HCT116 (cell line): ENCODE results near the gene ABR. TPM values are rescaled to one million over a fixed set of nuclear protein-coding genes. Genes with fewer than 3 reads are reported as not detected.

Source experiments
- ATAC-seq: fragments of 200-7000 bp; cut with Tn5 transposase; 2 replicates; pipeline ENCODE4 v1.9.1; 2020; ENCODE audit warnings: mild to moderate bottlenecking, moderate library complexity
- BruUV-seq: library from RNA; stranded (reverse); fragments of 400-500 nt; replicated peaks from 2 replicates; lab custom pipeline; 2021; lab: Mats Ljungman, UMichigan
- CTCF ChIA-PET: fragments of 300-600 bp; sonication (Branson Sonifier 250); formaldehyde crosslinking; loops from one replicate; lab custom pipeline; 2021; ENCODE audit warnings: antibody characterized with exemption; lab: Charles Lee
- POLR2A ChIA-PET: fragments of 300-600, 350-600 bp; sonication (Branson Sonifier 250); formaldehyde crosslinking; loops from one replicate; lab custom pipeline; 2021; ENCODE audit warnings: antibody characterized with exemption; lab: Charles Lee
- RAD21 ChIA-PET, 2 experiments: fragments of 300-600 bp; sonication (Branson Sonifier 250); formaldehyde crosslinking; loops; one replicate each; lab custom pipeline; 2023; ENCODE audit warnings: low total read pairs in 2 of 2; ENCODE audit not compliant: uncharacterized antibody in 2 of 2, unreplicated experiment in 2 of 2, low non-redundant PET in 1 of 2; lab: Charles Lee
- DNase-seq: peaks from one replicate; pipeline ENCODE4 v3.0.0-alpha.2; 2010; ENCODE audit warnings: low read depth, low spot score
- H2AFZ ChIP-seq: fragments of 200-600 bp; shearing (Covaris generic), sonication (generic); 2 replicates; pipeline ENCODE4 v1.6.1; 2017; ENCODE audit warnings: low read depth, mixed run types, mixed read lengths, antibody characterized with exemption, low read length; ENCODE audit not compliant: poor library complexity, severe bottlenecking
- H3K27ac ChIP-seq: 2 replicates; pipeline ENCODE4 v1.5.1; 2012; ENCODE audit warnings: low read depth, low read length
- H3K27me3 ChIP-seq: fragments of 200-600 bp; sonication (generic); 2 replicates; pipeline ENCODE4 v1.6.1; 2016; ENCODE audit warnings: mixed run types, low read length, mixed read lengths; ENCODE audit not compliant: insufficient read depth
- H3K36me3 ChIP-seq, 2 experiments: fragments of 200-500 bp in 1 of 2; fragments of 200-600 bp in 1 of 2; sonication (Bioruptor generic) in 1 of 2; sonication (generic) in 1 of 2; 2 replicates each; pipeline versions ENCODE4 v1.5.1 to v1.6.1; 2014 to 2016; ENCODE audit warnings: low read length in 2 of 2, inconsistent platforms in 1 of 2, mixed read lengths in 1 of 2, mixed run types in 1 of 2; ENCODE audit not compliant: insufficient read depth in 2 of 2, control insufficient read depth in 1 of 2
- H3K4me1 ChIP-seq, 2 experiments: fragments of 200-600 bp in 1 of 2; sonication (generic) in 1 of 2; 2 replicates each; pipeline versions ENCODE4 v1.5.1 to v1.6.1; 2012 to 2017; ENCODE audit warnings: low read length in 2 of 2, inconsistent platforms in 1 of 2, mild to moderate bottlenecking in 1 of 2, mixed read lengths in 1 of 2, mixed run types in 1 of 2, moderate library complexity in 1 of 2; ENCODE audit not compliant: insufficient read depth in 2 of 2, control insufficient read depth in 1 of 2
- H3K4me2 ChIP-seq: fragments of 200-600 bp; sonication (generic); 2 replicates; pipeline ENCODE4 v1.6.1; 2017; ENCODE audit warnings: mixed run types, low read length, mixed read lengths
- H3K4me3 ChIP-seq, 2 experiments: fragments of 200-600 bp in 1 of 2; sonication (generic) in 1 of 2; replicated peaks in 1 of 2; 2 replicates each; pipeline ENCODE4 v1.5.1; 2011 to 2016; ENCODE audit warnings: low read length in 2 of 2, control low read depth in 1 of 2, low read depth in 1 of 2, mild to moderate bottlenecking in 1 of 2, mixed read lengths in 1 of 2, mixed run types in 1 of 2
- H3K79me2 ChIP-seq: fragments of 200-600 bp; sonication (generic); 2 replicates; pipeline ENCODE4 v1.6.1; 2017; ENCODE audit warnings: mild to moderate bottlenecking, mixed run types, low read length, moderate library complexity, mixed read lengths; ENCODE audit not compliant: insufficient read depth
- H3K9ac ChIP-seq: fragments of 200-600 bp; sonication (generic); 2 replicates; pipeline ENCODE4 v1.6.1; 2016; ENCODE audit warnings: low read length, mixed read lengths
- H3K9me2 ChIP-seq: fragments of 200-600 bp; sonication (generic), shearing (Covaris generic); 2 replicates; pipeline ENCODE4 v1.6.1; 2017; ENCODE audit warnings: mixed run types, mild to moderate bottlenecking, moderate library complexity; ENCODE audit not compliant: insufficient read depth
- H3K9me3 ChIP-seq, 2 experiments: fragments of 200-500 bp in 1 of 2; fragments of 200-600 bp in 1 of 2; sonication (Bioruptor generic) in 1 of 2; sonication (generic) in 1 of 2; 2 replicates each; pipeline ENCODE4 v1.6.1; 2014 to 2017; ENCODE audit warnings: low read length in 2 of 2, mixed read lengths in 2 of 2, inconsistent platforms in 1 of 2, low read depth in 1 of 2, mild to moderate bottlenecking in 1 of 2, mixed run types in 1 of 2, moderate library complexity in 1 of 2; ENCODE audit not compliant: control insufficient read depth in 1 of 2, insufficient read depth in 1 of 2
- H4K20me1 ChIP-seq: fragments of 200-600 bp; sonication (generic), shearing (Covaris generic); 2 replicates; pipeline ENCODE4 v1.6.1; 2017; ENCODE audit warnings: mixed run types, mild to moderate bottlenecking, moderate library complexity; ENCODE audit not compliant: insufficient read depth
- ATF3 ChIP-seq: IDR thresholded peaks from 2 replicates; pipeline ENCODE4 v1.6.1; 2012
- CBX3 ChIP-seq: IDR thresholded peaks from 2 replicates; pipeline ENCODE4 v1.6.1; 2012; ENCODE audit warnings: low read depth
- CEBPB ChIP-seq: IDR thresholded peaks from 2 replicates; pipeline ENCODE4 v1.6.1; 2012; ENCODE audit warnings: low read depth
- CTCF ChIP-seq, 3 experiments: fragments of 200-600 bp in 1 of 3; sonication (generic) in 1 of 3; IDR thresholded peaks in 2 of 3; conservative IDR thresholded peaks in 1 of 3; 2 replicates each; pipeline ENCODE4 v1.5.1; 2012 to 2017; ENCODE audit warnings: low read depth in 2 of 3, low read length in 2 of 3, antibody characterized with exemption in 1 of 3, borderline replicate concordance in 1 of 3, control low read depth in 1 of 3, mild to moderate bottlenecking in 1 of 3, mixed read lengths in 1 of 3, mixed run types in 1 of 3, moderate library complexity in 1 of 3; ENCODE audit not compliant: insufficient read depth in 1 of 3
- EGR1 ChIP-seq: IDR thresholded peaks from 2 replicates; pipeline ENCODE4 v1.6.1; 2012; ENCODE audit warnings: low read depth
- ELF1 ChIP-seq: IDR thresholded peaks from 2 replicates; pipeline ENCODE4 v1.6.1; 2012; ENCODE audit warnings: low read depth, borderline replicate concordance
- EZH2phosphoT487 ChIP-seq: fragments of 200-600 bp; IDR thresholded peaks from 2 replicates; pipeline ENCODE4 v1.6.1; 2018; ENCODE audit warnings: antibody characterized with exemption, borderline replicate concordance
- JUND ChIP-seq: IDR thresholded peaks from 2 replicates; pipeline ENCODE4 v1.6.1; 2012
- MAX ChIP-seq: IDR thresholded peaks from 2 replicates; pipeline ENCODE4 v1.6.1; 2012
- POLR2A ChIP-seq: IDR thresholded peaks from 2 replicates; pipeline ENCODE4 v1.7.0; 2011; ENCODE audit warnings: borderline replicate concordance; ENCODE audit not compliant: insufficient read depth, insufficient read length; ENCODE audit errors: extremely low read depth
- RAD21 ChIP-seq: IDR thresholded peaks from 2 replicates; pipeline ENCODE4 v1.6.1; 2012; ENCODE audit warnings: low read depth, mild to moderate bottlenecking
- SP1 ChIP-seq: IDR thresholded peaks from 2 replicates; pipeline ENCODE4 v1.6.1; 2012; ENCODE audit warnings: low read depth
- TCF7L2 ChIP-seq: IDR thresholded peaks from 2 replicates; pipeline ENCODE4 v1.7.0; 2011; ENCODE audit warnings: borderline replicate concordance, inconsistent platforms; ENCODE audit not compliant: insufficient read depth, insufficient read length; ENCODE audit errors: extremely low read depth
- YY1 ChIP-seq: IDR thresholded peaks from 2 replicates; pipeline ENCODE4 v1.6.1; 2011; ENCODE audit warnings: low read length, low read depth, moderate library complexity, mild to moderate bottlenecking; ENCODE audit not compliant: insufficient replicate concordance; ENCODE audit errors: extremely low read depth
- ZBTB33 ChIP-seq: IDR thresholded peaks from 2 replicates; pipeline ENCODE4 v1.6.1; 2011; ENCODE audit warnings: mild to moderate bottlenecking, low read length, moderate library complexity; ENCODE audit not compliant: insufficient replicate concordance; ENCODE audit errors: extremely low read depth
- ZFX ChIP-seq: fragments of 450-650 bp; IDR thresholded peaks from 2 replicates; pipeline ENCODE4 v1.6.1; 2017
- ZNF274 ChIP-seq: fragments of 200-500 bp; sonication (Bioruptor generic); IDR thresholded peaks from 2 replicates; pipeline ENCODE4 v1.6.1; 2014; ENCODE audit warnings: mild to moderate bottlenecking, low read depth, low read length, inconsistent platforms
- intact Hi-C: fragments of 100-400 bp; cut with micrococcal nuclease; formaldehyde crosslinking; loops from 2 replicates; pipeline ENCODE4 v1.10.0; 2022
- total RNA-seq: library from RNA; stranded (reverse); gene quantifications from one replicate; pipeline ENCODE4 v1.2.1, GENCODE V29; 2021; ENCODE audit not compliant: unreplicated experiment

Gene ABR
- total RNA-seq, 1 experiment from 2014 or later = 58.5 TPM

- Histone ChIP-seq H3K9me3 (no peaks in the 10 kb centered on the region), H3K9ac (no peak overlapping the region), H3K79me2 (no peaks in the 10 kb centered on the region), H3K9me2 (no peaks in the 10 kb centered on the region), H3K4me2 (peak overlapping the region; percentile 59), H3K27me3 (peaks cover 5% of the 10 kb centered on the region; the same call in 1 of the 2 replicates), H3K4me3 (0 out of 4 replicates have a peak overlapping the region, but pooled peaks of 1 of the 2 experiments have one; percentile 7), H3K27ac (no peak overlapping the region), H2AFZ (peak overlapping the region; percentile 45), H4K20me1 (no peaks in the 10 kb centered on the region), H3K4me1 (peaks cover 7 to 36% of the 10 kb centered on the region in 2 experiments; a peak in 3 of 4 replicates), H3K36me3 (no peaks in the 10 kb centered on the region)
- CTCF ChIA-PET = interaction anchor here (1.2 to 1.6 kb wide), 2 partner anchors 68 to 133 kb away, joined by 3 to 4 read pairs; no protein-coding TSS in a partner anchor
- TF ChIP-seq TCF7L2 (peak; percentile 92), MAX (no peak), ZNF274 (no peak), EGR1 (no peak), ZFX (no peak), JUND (no peak; the same call in none of the 2 replicates), CEBPB (no peak), EZH2phosphoT487 (no peak), SP1 (peak; percentile 38; the same call in 1 of the 2 replicates), YY1 (no peak), ELF1 (no peak), ATF3 (no peak), RAD21 (no peak), ZBTB33 (no peak), POLR2A (no peak), CBX3 (0 out of 2 replicates have a peak, but pooled peaks have one; percentile 13), CTCF (IDR thresholded peaks at IDR 0.05 in 2 of 3, conservative IDR thresholded peaks at IDR 0.05 in 1 of 3; ENCODE audit: borderline replicate concordance in 1 of 3, insufficient read depth in 1 of 3, low read depth in 2 of 3, low read length in 2 of 3) (no peak)
- intact Hi-C loops = no loop called here
- POLR2A ChIA-PET = no interaction called here
- ATAC-seq = peak; percentile 40; the same call in 1 of the 2 replicates
- RAD21 ChIA-PET = interaction anchor here in 1 of 2 experiments (1.2 kb wide), 1 partner anchor 68 kb away, joined by 3 read pairs; no protein-coding TSS in a partner anchor
- BruUV-seq = no TSS peak
- DNase-seq = no peak
These were observed 11.1 kb upstream of the ABR start for GRCh38 chr17:1190751-1191331.
